Femur (tissue), 1 donor: ENCODE data around the gene TRIM71.
"Not testable (repeated sequence)": the region's sequence is repeated elsewhere in the genome, so short reads cannot be mapped to it uniquely, and the experiment has no call there.

Experiments
- DNase-seq: peaks from one replicate; pipeline ENCODE4 v3.0.0-alpha.2; 2017

Gene TRIM71

GRCh38 chr3:32843510-32844321 is 25.9 kb downstream of the TRIM71 start:
- DNase-seq: no peak

- no peak for DNase-seq
Observed at GRCh38 chr3:32844322-32844654, 26.5 kb downstream of the TRIM71 start.

GRCh38 chr3:32844914-32845313 is 27.1 kb downstream of the TRIM71 start:
- no peak for DNase-seq

- not testable (repeated sequence) for DNase-seq
Observed at GRCh38 chr3:32845546-32845945, 27.7 kb downstream of the TRIM71 start.

GRCh38 chr3:32847045-32847444 is 29.2 kb downstream of the TRIM71 start:
- not testable (repeated sequence) for DNase-seq

GRCh38 chr3:32847528-32847927 is 29.7 kb downstream of the TRIM71 start:
- no peak for DNase-seq

- no peak for DNase-seq
Observed at GRCh38 chr3:32848215-32848614, 30.4 kb downstream of the TRIM71 start.

- DNase-seq: no peak
Observed at GRCh38 chr3:32849046-32849445, 31.2 kb downstream of the TRIM71 start.

- DNase-seq: no peak
Observed at GRCh38 chr3:32850226-32850625, 32.4 kb downstream of the TRIM71 start.

GRCh38 chr3:32850636-32851035 is 32.8 kb downstream of the TRIM71 start:
- no peak for DNase-seq

- DNase-seq: no peak
Observed at GRCh38 chr3:32852146-32852545, 34.3 kb downstream of the TRIM71 start.

- no peak for DNase-seq
Observed at GRCh38 chr3:32855350-32855953, 37.7 kb downstream of the TRIM71 start.

GRCh38 chr3:32856355-32856889 is 38.6 kb downstream of the TRIM71 start:
- no peak for DNase-seq

- no peak for DNase-seq
Observed at GRCh38 chr3:32856901-32857507, 39.2 kb downstream of the TRIM71 start.

GRCh38 chr3:32857921-32858320 is 40.1 kb downstream of the TRIM71 start:
- DNase-seq: no peak

GRCh38 chr3:32859604-32860237 is 41.9 kb downstream of the TRIM71 start:
- no peak for DNase-seq

GRCh38 chr3:32860499-32860898 is 42.7 kb downstream of the TRIM71 start:
- no peak for DNase-seq

- no peak for DNase-seq
Observed at GRCh38 chr3:32861681-32862080, 43.9 kb downstream of the TRIM71 start.

GRCh38 chr3:32862247-32862935 is 44.6 kb downstream of the TRIM71 start:
- peak; percentile 31 for DNase-seq

- no peak for DNase-seq
Observed at GRCh38 chr3:32862936-32863487, 45.2 kb downstream of the TRIM71 start.

GRCh38 chr3:32865383-32865782 is 47.6 kb downstream of the TRIM71 start:
- no peak for DNase-seq

- DNase-seq: no peak
Observed at GRCh38 chr3:32866533-32866932, 48.7 kb downstream of the TRIM71 start.

GRCh38 chr3:32867954-32868353 is 50.2 kb downstream of the TRIM71 start:
- DNase-seq: no peak
